GM18951 (cell line): ENCODE results near the gene RGP1.

Experiments used
- POLR2A ChIP-seq: IDR thresholded peaks from 4 replicates; pipeline ENCODE4 v1.6.1; 2011; ENCODE audit warnings: mild to moderate bottlenecking; ENCODE audit not compliant: insufficient read length, insufficient read depth; ENCODE audit errors: extremely low read depth
- in situ Hi-C: fragments of 300-500 bp; cut with MboI; formaldehyde crosslinking; loops from one replicate; pipeline ENCODE4 v1.12.0; 2022; ENCODE audit warnings: low sequenced_read_pairs, mixed read lengths, inconsistent platforms; ENCODE audit not compliant: unreplicated experiment

RGP1 gene

GRCh38 chr9:35745569-35745968, 3.5 kb upstream of the RGP1 start:
- TF ChIP-seq POLR2A: no peak
- in situ Hi-C loops: no loop called here

GRCh38 chr9:35746583-35746982, 2.5 kb upstream of the RGP1 start:
- in situ Hi-C loops: no loop called here
- TF ChIP-seq POLR2A: no peak

GRCh38 chr9:35748242-35748857, 737 bp upstream of the RGP1 start:
- in situ Hi-C loops: no loop called here
- no peak for TF ChIP-seq POLR2A

GRCh38 chr9:35749515-35750255, 598 bp downstream of the RGP1 start:
- no peak for TF ChIP-seq POLR2A
- in situ Hi-C loops: no loop called here

- TF ChIP-seq POLR2A: no peak
- in situ Hi-C loops: no loop called here
Observed at GRCh38 chr9:35750256-35750531, 1.1 kb downstream of the RGP1 start.

- no peak for TF ChIP-seq POLR2A
- in situ Hi-C loops: no loop called here
Observed at GRCh38 chr9:35753466-35753865, 4.4 kb downstream of the RGP1 start.

- TF ChIP-seq POLR2A: no peak
- in situ Hi-C loops: no loop called here
Observed at GRCh38 chr9:35754264-35754663, 5.2 kb downstream of the RGP1 start, which contains the start of gene MSMP. Gene MSMP (minus strand): TSS chr9:35754276. CDS start chr9:35754129, 147 bp downstream.

- TF ChIP-seq POLR2A: no peak
- in situ Hi-C loops: no loop called here
Observed at GRCh38 chr9:35755071-35755470, 6.0 kb downstream of the RGP1 start.

- TF ChIP-seq POLR2A: peak; percentile 64
- in situ Hi-C loops: no loop called here
Observed at GRCh38 chr9:35756275-35757225, 7.5 kb downstream of the RGP1 start.

GRCh38 chr9:35757226-35757891, 8.3 kb downstream of the RGP1 start:
- TF ChIP-seq POLR2A: peak; percentile 58
- in situ Hi-C loops: no loop called here

GRCh38 chr9:35757892-35758275, 8.8 kb downstream of the RGP1 start:
- in situ Hi-C loops: no loop called here

GRCh38 chr9:35758475-35759050, 9.5 kb downstream of the RGP1 start:
- TF ChIP-seq POLR2A: no peak
- in situ Hi-C loops: no loop called here

More at GRCh38 chr9:35757892-35758275, 8.8 kb downstream of the RGP1 start:
- TF ChIP-seq POLR2A: no peak

- TF ChIP-seq POLR2A: no peak
- in situ Hi-C loops: no loop called here
Observed at GRCh38 chr9:35759795-35760194, 10.7 kb downstream of the RGP1 start.
